KMS-11 (cell line): ENCODE results near the gene LCLAT1.

ENCODE experiments used
- H2AFZ ChIP-seq: fragments of 200-600 bp; sonication (generic); 2 replicates; pipeline ENCODE4 v1.6.1; 2016; ENCODE audit warnings: antibody characterized with exemption, mixed run types, low read depth
- H3K27ac ChIP-seq: fragments of 200-600 bp; sonication (generic); 2 replicates; pipeline ENCODE4 v1.6.1; 2016; ENCODE audit warnings: mild to moderate bottlenecking, mixed run types
- H3K27me3 ChIP-seq: fragments of 200-600 bp; sonication (generic); 2 replicates; pipeline ENCODE4 v1.6.1; 2017; ENCODE audit warnings: mild to moderate bottlenecking, low read depth, mixed run types, moderate library complexity; ENCODE audit not compliant: insufficient read depth
- H3K36me3 ChIP-seq: fragments of 200-600 bp; sonication (generic); 2 replicates; pipeline ENCODE4 v1.6.1; 2017; ENCODE audit warnings: mild to moderate bottlenecking, mixed run types; ENCODE audit not compliant: insufficient read depth
- H3K4me1 ChIP-seq: fragments of 200-600 bp; sonication (generic); 2 replicates; pipeline ENCODE4 v1.6.1; 2016; ENCODE audit warnings: mild to moderate bottlenecking, low read depth, mixed run types; ENCODE audit not compliant: poor library complexity, severe bottlenecking
- H3K4me2 ChIP-seq: fragments of 200-600 bp; sonication (generic); 2 replicates; pipeline ENCODE4 v1.7.0; 2016; ENCODE audit warnings: mild to moderate bottlenecking, mixed run types
- H3K4me3 ChIP-seq: fragments of 200-600 bp; sonication (generic); IDR thresholded peaks from 2 replicates; pipeline ENCODE4 v1.6.1; 2017; ENCODE audit warnings: low read depth, low read length, mixed read lengths; ENCODE audit not compliant: insufficient read depth
- H3K79me2 ChIP-seq: fragments of 200-600 bp; sonication (generic); 2 replicates; pipeline ENCODE4 v1.6.1; 2016; ENCODE audit warnings: low read depth, mixed run types; ENCODE audit not compliant: insufficient read depth
- H3K9ac ChIP-seq: fragments of 200-600 bp; sonication (generic); 2 replicates; pipeline ENCODE4 v1.6.1; 2016; ENCODE audit warnings: mild to moderate bottlenecking, mixed run types
- H4K20me1 ChIP-seq: fragments of 200-600 bp; sonication (generic); 2 replicates; pipeline ENCODE4 v1.6.1; 2016; ENCODE audit warnings: mild to moderate bottlenecking, mixed run types; ENCODE audit not compliant: insufficient read depth
- CTCF ChIP-seq: fragments of 200-600 bp; sonication (generic); conservative IDR thresholded peaks from 2 replicates; pipeline ENCODE4 v1.6.1; 2017; ENCODE audit warnings: low read depth, mild to moderate bottlenecking, antibody characterized with exemption, low read length, moderate library complexity, mixed read lengths

LCLAT1 gene

GRCh38 chr2:30406853-30407252 lies 40.2 kb upstream of the LCLAT1 start:
- no peaks in the 10 kb centered on the region for H3K27me3 ChIP-seq
- H3K4me3 ChIP-seq, result no peak overlapping the region
- no peaks in the 10 kb centered on the region for H3K79me2 ChIP-seq
- no peaks in the 10 kb centered on the region for H3K4me1 ChIP-seq
- H3K4me2 ChIP-seq, result no peak overlapping the region
- H3K9ac ChIP-seq, result no peak overlapping the region
- H2AFZ ChIP-seq, result no peak overlapping the region
- TF ChIP-seq CTCF, result no peak
- no peak overlapping the region for H3K27ac ChIP-seq
- no peaks in the 10 kb centered on the region for H3K36me3 ChIP-seq
- H4K20me1 ChIP-seq, result no peaks in the 10 kb centered on the region

GRCh38 chr2:30408961-30409387 lies 38.1 kb upstream of the LCLAT1 start:
- Histone ChIP-seq H4K20me1 (no peaks in the 10 kb centered on the region), H3K4me2 (no peak overlapping the region), H3K27ac (no peak overlapping the region), H3K79me2 (no peaks in the 10 kb centered on the region), H3K36me3 (no peaks in the 10 kb centered on the region), H2AFZ (no peak overlapping the region), H3K27me3 (no peaks in the 10 kb centered on the region), H3K9ac (no peak overlapping the region), H3K4me1 (no peaks in the 10 kb centered on the region), H3K4me3 (no peak overlapping the region)
- no peak for TF ChIP-seq CTCF

GRCh38 chr2:30410217-30410616 lies 36.8 kb upstream of the LCLAT1 start:
- Histone ChIP-seq H3K79me2 (no peaks in the 10 kb centered on the region), H3K4me2 (no peak overlapping the region), H3K27me3 (no peaks in the 10 kb centered on the region), H3K4me1 (no peaks in the 10 kb centered on the region), H3K4me3 (no peak overlapping the region), H3K27ac (no peak overlapping the region), H4K20me1 (no peaks in the 10 kb centered on the region), H3K9ac (no peak overlapping the region), H3K36me3 (no peaks in the 10 kb centered on the region), H2AFZ (no peak overlapping the region)
- no peak for TF ChIP-seq CTCF

GRCh38 chr2:30412047-30412683 lies 34.9 kb upstream of the LCLAT1 start:
- Histone ChIP-seq H3K4me2 (no peak overlapping the region), H3K27ac (no peak overlapping the region), H4K20me1 (no peaks in the 10 kb centered on the region), H3K36me3 (no peaks in the 10 kb centered on the region), H3K9ac (no peak overlapping the region), H2AFZ (no peak overlapping the region), H3K4me1 (no peaks in the 10 kb centered on the region), H3K4me3 (no peak overlapping the region), H3K27me3 (no peaks in the 10 kb centered on the region), H3K79me2 (no peaks in the 10 kb centered on the region)
- TF ChIP-seq CTCF, result no peak
